ENCODE measurements around the gene LARP1B.

DNA sequence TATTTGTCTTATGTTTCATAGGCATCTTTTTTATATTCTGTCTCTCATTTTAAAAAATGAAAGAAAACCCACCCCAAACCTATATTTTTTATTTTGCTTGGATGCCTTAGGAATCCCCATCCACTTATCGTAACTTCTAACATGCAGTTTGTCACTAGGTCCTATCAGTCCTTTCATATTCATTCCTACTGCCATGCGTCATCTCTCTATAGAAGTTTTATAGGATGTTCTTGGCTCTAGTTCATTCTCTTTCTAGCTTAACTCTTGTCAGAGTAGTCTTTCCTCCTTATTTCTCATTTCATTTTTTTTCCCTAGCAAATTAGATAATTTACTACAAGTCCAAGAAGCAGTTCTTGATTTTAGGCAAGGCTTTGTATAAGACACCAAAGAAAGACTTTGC lies 92.7 kb downstream of the LARP1B start:
- TF ChIP-seq EZH2phosphoT487 (IDR thresholded peaks at IDR 0.05; ENCODE audit: borderline replicate concordance, low read length), result no peak
- TF ChIP-seq EZH2 (IDR thresholded peaks at IDR 0.05; ENCODE audit: low read length, unreplicated experiment), result no peak
- TF ChIP-seq CTCF (conservative IDR thresholded peaks at IDR 0.05; ENCODE audit: low read depth, low read length), result no peak
